ENCODE data around the gene AAMDC.

The AAMDC gene
- long read RNA-seq, donor 1, transcript AAMDC-202 (4 exons, 531 nt) = major isoform, 18 of 41 reads
- long read RNA-seq, donor 1, transcript AAMDC-206 (5 exons, 579 nt) = minor isoform, 17 of 41 reads
- long read RNA-seq, donor 1, partial matches to known transcripts = 6 of 41 reads
- long read RNA-seq, donor 1, other reads (novel, unspliced or antisense) = 0 of 41 reads
- long read RNA-seq, donor 2, transcript AAMDC-206 (5 exons, 579 nt) = minor isoform, 7 of 19 reads
- long read RNA-seq, donor 2, transcript AAMDC-202 (4 exons, 531 nt) = major isoform, 10 of 19 reads
- long read RNA-seq, donor 2, partial matches to known transcripts = 0 of 19 reads
- long read RNA-seq, donor 2, other reads (novel, unspliced or antisense) = 0 of 19 reads
- long read RNA-seq, donor 3, partial matches to known transcripts = 0 of 7 reads
- long read RNA-seq, donor 3, other reads (novel, unspliced or antisense) = 0 of 7 reads
- long read RNA-seq, donor 4, transcript AAMDC-206 (5 exons, 579 nt) = minor isoform, 12 of 42 reads
- long read RNA-seq, donor 4, transcript AAMDC-202 (4 exons, 531 nt) = major isoform, 23 of 42 reads
- long read RNA-seq, donor 4, partial matches to known transcripts = 7 of 42 reads
- long read RNA-seq, donor 4, other reads (novel, unspliced or antisense) = 0 of 42 reads
- long read RNA-seq, donor 5, transcript AAMDC-202 (4 exons, 531 nt) = major isoform, 23 of 47 reads
- long read RNA-seq, donor 5, transcript AAMDC-206 (5 exons, 579 nt) = minor isoform, 13 of 47 reads
- long read RNA-seq, donor 5, partial matches to known transcripts = 6 of 47 reads
- long read RNA-seq, donor 5, other reads (novel, unspliced or antisense) = 5 of 47 reads
- long read RNA-seq, donor 6, transcript AAMDC-202 (4 exons, 531 nt) = minor isoform, 10 of 26 reads
- long read RNA-seq, donor 6, transcript AAMDC-206 (5 exons, 579 nt) = major isoform, 15 of 26 reads
- long read RNA-seq, donor 6, partial matches to known transcripts = 0 of 26 reads
- long read RNA-seq, donor 6, other reads (novel, unspliced or antisense) = 0 of 26 reads
- long read RNA-seq, donor 7, transcript AAMDC-202 (4 exons, 531 nt) = major isoform, 16 of 42 reads
- long read RNA-seq, donor 7, transcript AAMDC-206 (5 exons, 579 nt) = major isoform, 16 of 42 reads
- long read RNA-seq, donor 7, partial matches to known transcripts = 7 of 42 reads
- long read RNA-seq, donor 7, other reads (novel, unspliced or antisense) = 0 of 42 reads
- long read RNA-seq, donor 8, transcript AAMDC-202 (4 exons, 531 nt) = major isoform, 10 of 28 reads
- long read RNA-seq, donor 8, transcript AAMDC-206 (5 exons, 579 nt) = minor isoform, 7 of 28 reads
- long read RNA-seq, donor 8, partial matches to known transcripts = 6 of 28 reads
- long read RNA-seq, donor 8, other reads (novel, unspliced or antisense) = 5 of 28 reads

- DNase-seq = peak; percentile 92
These were observed at the start of gene AAMDC, which contains the start of gene RSF1 for GRCh38 chr11:77820565-77821348. AAMDC (plus strand) TSS chr11:77821144; CDS start chr11:77842497, 21,353 bp downstream. RSF1 (minus strand) TSS chr11:77820722; CDS start chr11:77820714, 8 bp downstream.

GRCh38 chr11:77775936-77776335, 45.0 kb upstream of the AAMDC start:
- DNase-seq = no peak

GRCh38 chr11:77776455-77776854, 44.5 kb upstream of the AAMDC start:
- DNase-seq = no peak

GRCh38 chr11:77778118-77778517, 42.8 kb upstream of the AAMDC start:
- DNase-seq = no peak

GRCh38 chr11:77778549-77778948, 42.4 kb upstream of the AAMDC start:
- DNase-seq = no peak

GRCh38 chr11:77779935-77780334, 41.0 kb upstream of the AAMDC start:
- no peak for DNase-seq

GRCh38 chr11:77783025-77783424, 37.9 kb upstream of the AAMDC start:
- DNase-seq = no peak

- DNase-seq = no peak
These were observed 36.4 kb upstream of the AAMDC start for GRCh38 chr11:77784572-77784971.

GRCh38 chr11:77789061-77789730, 31.7 kb upstream of the AAMDC start:
- DNase-seq = no peak

GRCh38 chr11:77789731-77790476, 31.0 kb upstream of the AAMDC start:
- no peak for DNase-seq

GRCh38 chr11:77791301-77791700, 29.6 kb upstream of the AAMDC start:
- DNase-seq = no peak

GRCh38 chr11:77793972-77794371, 27.0 kb upstream of the AAMDC start:
- no peak for DNase-seq

GRCh38 chr11:77799338-77799737, 21.6 kb upstream of the AAMDC start:
- no peak for DNase-seq

- DNase-seq = no peak
These were observed 20.5 kb upstream of the AAMDC start for GRCh38 chr11:77800449-77800848.

- DNase-seq = no peak
These were observed 19.5 kb upstream of the AAMDC start for GRCh38 chr11:77801477-77801876.

GRCh38 chr11:77806415-77806814, 14.5 kb upstream of the AAMDC start:
- DNase-seq = no peak

GRCh38 chr11:77806993-77807392, 14.0 kb upstream of the AAMDC start:
- no peak for DNase-seq

- DNase-seq = no peak
These were observed 7.7 kb upstream of the AAMDC start for GRCh38 chr11:77813256-77813655.

GRCh38 chr11:77814848-77815247, 6.1 kb upstream of the AAMDC start:
- no peak for DNase-seq

GRCh38 chr11:77815459-77815858, 5.5 kb upstream of the AAMDC start:
- DNase-seq = no peak

All from right kidney (tissue), 9 donors.